ENCODE results near the gene CFAP300. TPM values are rescaled to one million over a fixed set of nuclear protein-coding genes. Genes with fewer than 3 reads are reported as not detected.

Gene CFAP300
- total RNA-seq, 4 donors from 2014 or later: 1.4 to 23.3 (median 1.5) TPM

DNA sequence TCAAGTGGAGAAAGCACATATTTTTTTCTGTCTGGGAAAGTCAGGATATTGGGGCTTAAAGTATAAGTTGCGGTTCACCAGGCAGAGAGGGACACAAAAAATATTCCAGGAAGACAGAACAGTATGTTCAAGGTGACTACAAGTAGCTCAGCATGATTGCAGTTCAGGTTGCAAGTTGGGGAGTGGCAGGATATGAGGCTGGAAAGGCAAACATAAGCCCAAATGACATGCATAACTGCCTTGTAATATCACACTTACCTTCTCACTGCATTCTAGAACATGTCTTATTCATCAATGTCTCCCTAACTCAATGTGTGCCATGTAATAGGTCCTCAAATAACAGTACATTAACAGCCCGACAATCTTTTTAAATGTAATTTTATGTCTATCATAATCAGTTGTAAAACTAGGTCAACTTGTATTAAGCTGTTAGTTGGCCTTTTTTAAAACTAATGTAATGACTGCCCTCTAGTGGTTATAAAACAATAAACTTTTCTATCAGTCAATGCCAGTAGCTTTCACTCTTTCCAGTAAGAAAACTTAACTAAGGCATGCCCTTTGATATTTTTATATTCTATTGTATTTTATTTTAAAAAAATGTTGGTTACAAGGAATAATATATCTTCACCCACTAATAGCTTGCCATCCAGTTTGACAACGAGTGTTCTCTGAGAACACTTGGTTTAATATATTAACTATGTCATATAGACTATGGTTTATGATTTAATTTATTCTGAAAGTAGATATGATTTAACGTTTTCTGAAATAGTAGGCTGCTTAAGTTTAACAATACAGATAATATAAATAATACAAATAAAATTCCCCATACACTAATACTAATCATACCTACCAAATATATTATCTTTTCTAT lies 39.4 kb upstream of the CFAP300 start:
- TF ChIP-seq, protein P1, sequence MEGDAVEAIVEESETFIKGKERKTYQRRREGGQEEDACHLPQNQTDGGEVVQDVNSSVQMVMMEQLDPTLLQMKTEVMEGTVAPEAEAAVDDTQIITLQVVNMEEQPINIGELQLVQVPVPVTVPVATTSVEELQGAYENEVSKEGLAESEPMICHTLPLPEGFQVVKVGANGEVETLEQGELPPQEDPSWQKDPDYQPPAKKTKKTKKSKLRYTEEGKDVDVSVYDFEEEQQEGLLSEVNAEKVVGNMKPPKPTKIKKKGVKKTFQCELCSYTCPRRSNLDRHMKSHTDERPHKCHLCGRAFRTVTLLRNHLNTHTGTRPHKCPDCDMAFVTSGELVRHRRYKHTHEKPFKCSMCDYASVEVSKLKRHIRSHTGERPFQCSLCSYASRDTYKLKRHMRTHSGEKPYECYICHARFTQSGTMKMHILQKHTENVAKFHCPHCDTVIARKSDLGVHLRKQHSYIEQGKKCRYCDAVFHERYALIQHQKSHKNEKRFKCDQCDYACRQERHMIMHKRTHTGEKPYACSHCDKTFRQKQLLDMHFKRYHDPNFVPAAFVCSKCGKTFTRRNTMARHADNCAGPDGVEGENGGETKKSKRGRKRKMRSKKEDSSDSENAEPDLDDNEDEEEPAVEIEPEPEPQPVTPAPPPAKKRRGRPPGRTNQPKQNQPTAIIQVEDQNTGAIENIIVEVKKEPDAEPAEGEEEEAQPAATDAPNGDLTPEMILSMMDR (IDR thresholded peaks at IDR 0.05): peak; percentile 49 to 63 (median 52)
- no peak for TF ChIP-seq POLR2AphosphoS5 (IDR thresholded peaks at IDR 0.05)
- Histone ChIP-seq H3K4me1 (peaks cover 0 to 25% (median 9%) of the 10 kb centered on the region in 3 donors), H3K27ac (peak overlapping the region in 2 of 4 donors; percentile 25 to 60), H3K27me3 (no peaks in the 10 kb centered on the region), H3K4me3 (no peak overlapping the region), H3K36me3 (no peaks in the 10 kb centered on the region), H3K9me3 (no peaks in the 10 kb centered on the region)
- ATAC-seq: peak; percentile 60
- 19 to 30% methylated on average over 4 of the region's 4 CpGs for WGBS, 2 donors (ENCODE audit: low coverage in 1 of 2)

DNA sequence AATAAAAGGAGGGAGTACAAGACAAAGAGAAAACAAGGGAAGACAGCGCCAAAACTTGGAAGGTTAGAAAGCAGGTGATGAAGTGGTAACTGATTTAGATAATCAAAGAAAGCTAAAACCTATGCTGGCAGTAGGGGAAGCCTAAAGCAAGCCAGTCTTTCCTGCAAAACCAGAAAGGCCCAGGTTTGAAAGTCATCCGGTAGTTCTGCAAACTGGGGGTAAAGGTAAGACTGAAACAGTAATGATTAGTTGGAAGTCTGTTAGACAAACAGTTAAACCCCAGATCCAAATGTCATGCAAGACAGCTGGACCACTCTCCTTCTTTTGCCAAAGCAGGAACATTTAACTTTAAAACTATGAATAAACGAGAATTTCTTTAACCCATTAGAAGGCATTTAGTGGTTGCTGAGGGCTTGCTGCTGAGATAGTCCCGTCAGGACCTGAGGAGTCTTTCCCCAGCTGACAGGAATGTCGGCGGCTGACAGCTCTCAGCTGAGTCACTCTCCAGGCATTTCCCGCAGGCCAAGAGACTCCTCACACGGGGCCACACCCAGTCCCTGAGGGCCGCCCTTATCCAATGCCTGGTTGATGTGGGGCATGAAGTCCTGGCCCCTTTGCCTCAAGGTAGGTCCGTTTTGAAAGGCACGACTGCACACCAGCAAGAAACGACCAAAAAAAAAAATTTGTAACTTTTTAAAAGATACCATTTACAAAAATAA lies 36.3 kb upstream of the CFAP300 start:
- Histone ChIP-seq H3K27me3 (no peaks in the 10 kb centered on the region), H3K27ac (no peak overlapping the region), H3K4me3 (no peak overlapping the region), H3K36me3 (no peaks in the 10 kb centered on the region), H3K9me3 (no peaks in the 10 kb centered on the region), H3K4me1 (peaks cover 0 to 25% (median 9%) of the 10 kb centered on the region in 3 donors)
- peak; percentile 85 for ATAC-seq
- TF ChIP-seq EP300 (IDR thresholded peaks at IDR 0.05): no peak
- no peak for TF ChIP-seq POLR2AphosphoS5 (IDR thresholded peaks at IDR 0.05)
- TF ChIP-seq POLR2A (IDR thresholded peaks at IDR 0.05): no peak
- TF ChIP-seq, protein P1 (IDR thresholded peaks at IDR 0.05): no peak
- WGBS, 2 donors (ENCODE audit: low coverage in 1 of 2): 24 to 51% methylated on average over 3 to 7 of the region's 12 CpGs

DNA sequence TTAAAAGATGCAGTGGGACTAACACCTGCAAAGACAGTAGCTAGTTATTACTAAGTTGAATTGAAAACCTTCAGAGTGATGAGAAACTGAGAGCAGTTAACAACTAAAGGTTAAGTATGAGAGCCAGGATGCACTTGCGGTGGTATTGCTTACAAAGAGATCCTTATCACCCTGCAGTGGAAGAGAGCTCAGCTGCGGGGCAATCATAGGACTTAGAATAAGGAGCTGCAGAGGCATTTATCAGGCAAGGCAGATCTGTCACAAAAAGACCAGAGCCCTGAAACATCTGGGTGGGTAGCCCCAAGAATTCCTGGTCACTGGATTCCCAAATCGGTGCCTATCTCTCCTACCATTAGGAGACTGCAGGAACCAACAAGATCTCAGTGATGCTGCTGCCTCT lies 34.3 kb upstream of the CFAP300 start:
- Histone ChIP-seq H3K4me3 (no peak overlapping the region), H3K27me3 (no peaks in the 10 kb centered on the region), H3K4me1 (peaks cover 4 to 29% (median 5%) of the 10 kb centered on the region in 3 donors), H3K9me3 (no peaks in the 10 kb centered on the region), H3K36me3 (no peaks in the 10 kb centered on the region), H3K27ac (no peak overlapping the region)
- TF ChIP-seq, protein P1 (IDR thresholded peaks at IDR 0.05): no peak
- TF ChIP-seq EP300 (IDR thresholded peaks at IDR 0.05): no peak
- no peak for TF ChIP-seq POLR2A (IDR thresholded peaks at IDR 0.05)
- no peak for ATAC-seq
- WGBS, 2 donors (ENCODE audit: low coverage in 1 of 2): 74 to 80% methylated on average over 2 to 3 of the region's 3 CpGs

DNA sequence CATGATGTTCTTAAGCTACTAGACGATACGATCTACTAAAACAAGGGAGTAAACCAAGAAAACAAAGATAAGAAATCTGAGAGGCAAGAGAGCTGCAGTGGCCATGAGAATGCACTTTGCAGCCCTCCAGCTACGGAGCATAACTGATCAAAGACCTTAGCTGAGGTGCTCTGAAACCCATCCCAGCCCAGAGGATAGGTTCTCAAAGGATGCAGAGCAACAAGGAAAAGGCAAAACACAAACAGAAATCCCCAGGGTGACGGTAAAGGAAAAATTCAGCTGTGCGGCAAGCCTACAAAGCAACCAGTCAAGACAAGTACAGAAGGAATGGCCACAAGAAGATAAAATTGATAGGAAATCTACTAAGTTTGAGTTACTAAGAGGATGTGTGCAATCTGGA lies 32.5 kb upstream of the CFAP300 start:
- peaks cover 4 to 37% (median 5%) of the 10 kb centered on the region in 3 donors for H3K4me1 ChIP-seq
- 80 to 89% methylated on average over 2 to 5 of the region's 5 CpGs for WGBS, 2 donors (ENCODE audit: low coverage in 1 of 2)
- ATAC-seq: no peak
- no peaks in the 10 kb centered on the region for H3K9me3 ChIP-seq
- no peak for TF ChIP-seq EP300 (IDR thresholded peaks at IDR 0.05)
- no peak for TF ChIP-seq POLR2AphosphoS5 (IDR thresholded peaks at IDR 0.05)
- TF ChIP-seq POLR2A (IDR thresholded peaks at IDR 0.05): no peak
- TF ChIP-seq, protein P1 (IDR thresholded peaks at IDR 0.05): no peak
- H3K27ac ChIP-seq: no peak overlapping the region
- no peaks in the 10 kb centered on the region for H3K36me3 ChIP-seq
- no peaks in the 10 kb centered on the region for H3K27me3 ChIP-seq
- no peak overlapping the region for H3K4me3 ChIP-seq
